Dedifferentiated amniotic fluid mesenchymal stem cell (primary cell): ENCODE results near the gene MAFF.

Source experiments
- DNase-seq: peaks from one replicate; pipeline ENCODE4 v3.0.0-alpha.2; 2016; ENCODE audit errors: extremely low spot score

Gene MAFF

DNA sequence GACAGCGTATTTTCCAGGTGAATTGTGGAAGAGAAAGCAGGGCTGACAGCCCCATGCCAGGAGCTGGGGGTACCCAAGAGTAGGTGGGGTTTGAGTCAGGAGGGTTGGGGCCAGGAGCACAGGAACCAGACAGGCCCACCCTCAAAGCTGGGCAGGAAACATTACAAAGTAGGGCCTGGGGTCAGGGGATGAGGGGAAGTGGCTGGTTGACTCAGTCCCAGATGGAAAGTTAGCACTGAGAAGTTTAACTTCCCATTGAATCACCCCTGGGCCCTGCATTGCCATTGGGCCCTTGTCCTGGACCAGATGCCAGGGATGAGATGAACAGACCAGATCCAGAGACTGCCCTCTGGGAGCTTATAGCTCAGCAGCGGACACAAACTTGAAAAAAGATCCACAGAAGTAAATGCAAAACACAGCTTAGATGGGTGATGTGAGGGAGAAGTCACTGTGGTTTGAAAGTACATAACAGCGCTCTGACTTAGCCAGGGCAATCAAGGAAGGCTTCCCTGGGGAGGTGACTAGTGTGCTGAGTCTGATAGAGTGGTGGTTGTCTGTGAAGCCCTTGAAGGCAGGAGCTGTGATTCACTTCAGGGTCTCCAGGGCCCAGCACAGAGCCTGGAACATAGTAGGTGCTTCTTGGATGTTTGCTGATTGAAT is 2.2 kb downstream of the MAFF start:
- no peak for DNase-seq

DNA sequence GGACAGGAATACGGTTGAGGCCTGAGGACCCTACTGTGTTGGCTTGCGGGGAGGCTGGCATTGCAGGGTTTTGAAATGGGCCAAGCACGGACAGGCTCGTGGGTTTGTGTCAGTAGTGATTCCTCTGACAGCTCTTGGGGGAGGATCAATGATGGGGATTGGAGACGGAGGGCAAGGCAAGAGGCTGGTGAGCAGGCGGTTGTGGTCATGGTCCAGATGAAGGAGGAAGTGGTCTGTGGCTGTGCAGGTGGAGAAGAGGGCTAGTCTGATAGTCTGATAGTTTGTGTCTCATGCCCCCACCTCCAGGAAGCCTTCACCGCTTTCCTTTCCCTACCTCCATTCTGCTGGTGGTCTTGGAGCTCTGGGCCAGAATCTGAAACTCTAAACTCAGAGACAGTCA is 3.0 kb downstream of the MAFF start:
- no peak for DNase-seq

DNA sequence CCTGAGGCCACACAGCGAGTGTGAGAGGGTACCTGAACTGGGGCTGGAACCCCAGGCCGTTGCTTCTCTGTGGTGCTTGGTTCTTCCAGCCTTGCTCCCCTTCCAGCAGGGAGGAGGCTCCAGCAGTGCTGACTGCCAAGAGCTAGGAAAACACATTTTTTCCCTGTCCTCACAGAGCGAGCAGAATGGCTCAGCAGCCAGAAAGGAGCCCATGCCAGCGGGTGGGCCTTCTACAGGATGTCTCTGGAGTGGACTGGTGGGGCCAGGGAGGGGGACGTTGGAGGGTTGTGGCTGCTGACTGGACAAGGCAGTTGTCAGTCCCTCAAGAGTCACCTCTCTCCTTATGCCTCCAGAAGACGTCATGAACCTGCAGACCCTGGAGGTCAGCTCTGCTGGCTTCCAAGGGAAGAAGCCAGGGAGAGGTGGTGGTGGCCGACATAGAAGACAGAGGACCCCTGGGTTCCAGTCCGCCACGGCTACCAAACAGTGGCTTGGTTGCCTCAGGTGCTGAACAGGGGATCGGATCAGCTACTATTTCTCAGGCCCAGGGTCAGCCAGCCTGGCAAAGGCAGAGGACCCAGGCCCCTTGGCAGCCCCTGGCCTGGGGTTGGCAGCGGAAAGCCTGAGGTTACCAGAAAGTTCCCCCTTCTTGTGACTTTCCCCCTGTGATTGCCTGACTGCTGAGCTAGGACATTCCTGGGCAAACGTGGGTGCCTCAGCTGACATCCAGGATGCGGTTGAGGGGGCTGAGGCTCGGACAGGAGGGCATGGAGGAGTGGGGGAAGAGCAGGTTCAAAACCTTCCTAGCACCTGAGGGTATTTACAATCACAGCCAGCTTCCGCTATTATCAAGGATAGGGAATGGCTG is 3.7 kb downstream of the MAFF start:
- peak; percentile 81 for DNase-seq

DNA sequence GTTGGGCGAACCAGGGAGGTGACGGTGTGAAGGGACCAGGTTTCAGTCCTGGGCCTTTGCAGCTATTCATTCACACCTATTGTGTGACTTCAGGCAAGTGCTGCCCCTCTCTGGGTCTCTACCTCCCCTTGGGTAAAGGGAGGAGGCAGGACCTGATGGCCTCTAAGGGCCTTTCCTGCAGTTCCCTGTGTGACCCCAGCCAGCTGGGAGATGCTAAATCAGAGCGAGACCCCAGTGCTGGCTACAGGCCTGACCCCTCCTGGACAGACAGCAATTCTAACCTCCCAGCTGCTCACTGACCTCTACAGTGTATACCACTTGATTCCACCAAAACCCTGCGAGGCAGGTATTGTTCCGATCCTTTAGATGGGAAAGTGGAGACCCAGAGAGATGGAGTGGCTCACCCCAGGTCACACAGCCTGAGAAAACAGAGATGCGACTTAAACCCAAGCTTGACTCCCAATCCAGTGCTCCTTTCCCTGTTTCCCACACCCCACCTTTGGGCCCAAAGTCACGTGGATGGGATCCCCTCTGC is 6.2 kb downstream of the MAFF start:
- DNase-seq = no peak

DNA sequence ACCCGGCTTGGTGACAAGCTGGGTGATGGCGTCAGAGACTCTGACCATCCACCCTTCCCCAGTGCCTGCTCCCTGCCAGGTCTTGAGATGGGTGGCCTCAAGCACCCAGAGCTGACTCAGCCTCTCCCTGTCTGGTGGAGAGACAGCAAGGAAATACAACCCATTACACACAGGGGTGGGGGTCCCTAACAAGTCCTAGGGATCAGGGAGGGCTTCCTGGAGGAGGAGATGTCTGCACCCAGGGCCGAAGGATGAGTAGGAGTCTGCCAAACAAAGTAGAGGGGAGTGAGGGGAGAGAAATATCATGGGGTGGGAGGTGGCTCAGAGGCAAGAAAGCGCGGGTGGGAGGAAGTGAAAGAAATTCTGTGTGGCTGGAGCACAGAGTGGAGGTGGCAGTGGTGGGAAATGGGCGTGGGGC is 6.8 kb downstream of the MAFF start:
- DNase-seq = no peak

DNA sequence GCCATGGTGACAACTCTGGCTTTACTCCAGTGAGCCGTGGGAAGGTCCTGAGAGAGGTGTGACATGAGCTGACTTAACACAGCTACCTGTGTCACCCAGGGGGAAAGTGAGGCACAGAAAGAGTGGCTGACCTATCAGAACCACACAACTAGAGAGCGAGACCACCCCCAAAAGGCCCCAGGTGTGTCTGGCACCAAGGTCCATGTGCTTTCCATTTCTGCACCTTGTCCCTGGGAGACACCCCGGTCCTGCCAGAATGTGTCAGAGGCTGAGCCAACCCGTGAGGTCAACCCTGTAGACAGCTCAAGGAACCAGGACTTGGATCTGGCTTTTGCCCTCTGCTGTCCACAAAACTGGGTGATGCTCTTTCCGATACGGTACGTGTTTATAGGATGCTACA is 9.8 kb downstream of the MAFF start:
- no peak for DNase-seq

DNA sequence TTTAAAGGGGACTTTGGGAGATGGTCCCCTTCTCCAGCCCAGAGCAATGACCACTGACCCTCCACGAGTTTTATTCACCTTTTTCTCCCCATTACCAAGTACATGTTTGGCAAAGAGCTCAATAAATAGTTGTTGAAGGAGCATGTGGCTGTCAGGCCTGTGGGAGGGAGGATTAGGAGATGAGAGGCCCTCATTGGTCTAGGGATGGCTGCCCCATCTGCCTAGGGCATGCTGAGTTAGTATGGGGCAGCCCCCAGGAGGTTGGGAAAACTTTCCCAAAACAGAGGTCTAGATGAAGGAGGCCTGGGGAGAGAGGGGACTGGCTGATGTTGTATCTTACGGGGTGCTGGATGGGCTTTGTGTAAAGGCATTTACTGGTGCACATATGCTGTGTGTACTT is 10.6 kb downstream of the MAFF start:
- no peak for DNase-seq

DNA sequence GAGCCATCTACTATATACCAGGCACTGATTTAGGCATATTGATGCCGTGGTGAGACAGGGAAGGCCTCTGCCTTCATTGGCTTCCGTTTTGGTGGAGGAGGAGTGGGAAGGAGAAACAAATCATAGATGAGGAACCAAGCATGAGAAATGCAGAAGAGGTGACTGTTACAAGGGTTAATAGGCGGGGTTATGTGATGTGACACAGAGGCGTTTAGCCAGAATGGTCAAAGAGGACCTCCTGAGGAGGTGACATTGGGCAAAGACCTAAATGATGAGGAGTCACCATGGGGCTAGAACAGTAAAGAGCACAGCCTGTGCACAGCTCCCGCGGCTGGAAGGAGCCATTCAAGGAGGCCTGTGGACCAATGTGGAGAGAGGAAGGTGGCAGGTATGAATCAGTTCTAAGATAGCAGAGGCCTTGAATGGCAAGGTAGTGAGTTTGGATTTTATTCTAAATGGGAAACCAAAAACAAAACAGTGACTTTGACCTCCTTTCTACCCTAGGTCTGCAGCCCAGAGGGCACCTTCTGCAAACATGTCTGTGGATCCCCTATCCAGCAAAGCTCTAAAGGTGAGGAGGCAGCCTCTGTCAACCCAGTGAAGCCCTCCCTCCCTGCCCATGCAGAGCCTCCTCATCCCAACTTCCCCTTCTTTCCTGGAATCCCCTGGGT is 11.7 kb downstream of the MAFF start:
- no peak for DNase-seq

DNA sequence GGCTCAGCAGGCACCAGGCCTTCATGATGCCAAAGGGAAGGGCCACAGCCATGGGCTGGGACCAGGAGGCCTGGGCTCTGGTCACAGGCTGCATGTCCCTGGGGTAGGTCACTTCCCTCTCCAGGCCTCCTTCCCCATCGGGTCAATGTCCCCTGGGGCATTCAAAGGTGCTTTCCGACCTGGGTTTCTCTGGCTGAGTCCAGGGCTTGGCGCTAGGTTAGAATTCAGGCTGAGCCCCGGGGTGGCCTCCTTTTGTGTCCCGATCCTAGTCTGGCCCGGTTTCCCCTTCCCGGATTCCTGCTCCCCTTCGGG is 12.2 kb downstream of the MAFF start:
- DNase-seq = no peak

DNA sequence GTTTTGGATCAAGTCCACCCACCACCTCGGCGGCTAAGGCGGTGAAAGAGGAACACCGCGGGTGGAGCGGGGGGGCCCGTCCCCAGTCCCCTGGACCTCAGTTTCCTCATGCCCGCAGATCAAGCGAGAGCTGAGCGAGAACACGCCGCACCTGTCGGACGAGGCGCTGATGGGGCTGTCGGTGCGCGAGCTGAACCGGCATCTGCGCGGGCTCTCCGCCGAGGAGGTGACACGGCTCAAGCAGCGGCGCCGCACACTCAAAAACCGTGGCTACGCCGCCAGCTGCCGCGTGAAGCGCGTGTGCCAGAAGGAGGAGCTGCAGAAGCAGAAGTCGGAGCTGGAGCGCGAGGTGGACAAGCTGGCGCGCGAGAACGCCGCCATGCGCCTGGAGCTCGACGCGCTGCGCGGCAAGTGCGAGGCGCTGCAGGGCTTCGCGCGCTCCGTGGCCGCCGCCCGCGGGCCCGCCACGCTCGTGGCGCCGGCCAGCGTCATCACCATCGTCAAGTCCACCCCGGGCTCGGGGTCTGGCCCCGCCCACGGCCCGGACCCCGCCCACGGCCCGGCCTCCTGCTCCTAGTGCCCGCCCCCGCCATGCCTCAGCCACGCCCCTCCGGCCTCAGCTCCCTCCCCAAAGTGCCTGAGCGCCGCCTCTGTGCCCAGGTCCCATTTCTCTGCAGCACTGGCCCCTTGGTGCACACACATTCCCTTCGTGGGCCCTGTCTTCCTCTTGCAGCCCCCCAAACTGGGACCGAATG is 12.7 kb downstream of the MAFF start:
- DNase-seq = no peak

DNA sequence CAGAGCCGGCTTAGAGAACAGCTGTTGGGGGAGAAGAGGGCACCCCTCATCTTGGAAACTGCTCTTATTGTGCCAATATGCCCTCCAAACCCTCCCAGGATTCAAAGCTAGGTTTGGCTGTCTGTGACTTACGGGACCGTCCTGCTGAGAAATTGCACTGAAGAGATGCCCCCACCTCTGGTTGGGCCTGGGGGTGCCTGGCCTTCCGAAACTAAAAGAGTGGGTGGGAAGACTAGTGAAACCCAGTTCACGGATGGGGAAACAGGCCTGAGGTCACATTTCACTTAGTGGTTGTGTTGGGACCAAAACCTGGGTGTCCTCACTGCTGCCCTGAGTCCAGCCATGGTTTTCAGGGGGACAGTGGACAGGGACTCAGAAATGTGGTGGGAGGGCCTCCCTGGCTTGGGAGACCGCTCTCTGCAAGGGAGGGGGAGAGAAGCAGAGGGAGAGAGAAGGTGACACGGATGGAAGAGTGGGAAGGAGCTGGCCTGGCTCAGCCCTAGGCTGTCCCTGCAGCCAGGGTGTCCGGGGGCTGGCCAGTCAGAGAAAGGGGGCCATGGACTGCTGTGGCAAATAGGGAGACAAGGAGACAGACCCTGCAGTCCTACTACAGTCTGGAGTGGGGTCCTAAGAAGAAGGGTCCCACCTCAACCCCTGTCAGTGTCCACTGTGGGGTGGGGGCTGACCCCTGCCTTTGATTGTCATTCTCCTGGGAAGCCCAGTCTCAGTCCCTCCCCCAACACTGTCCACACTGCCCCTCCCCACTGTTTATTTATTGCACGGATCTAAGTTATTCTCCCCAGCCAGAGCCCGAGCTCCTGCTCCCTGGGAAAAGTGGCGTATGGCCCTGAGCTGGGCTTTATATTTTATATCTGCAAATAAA is 13.6 kb downstream of the MAFF start:
- DNase-seq = no peak

DNA sequence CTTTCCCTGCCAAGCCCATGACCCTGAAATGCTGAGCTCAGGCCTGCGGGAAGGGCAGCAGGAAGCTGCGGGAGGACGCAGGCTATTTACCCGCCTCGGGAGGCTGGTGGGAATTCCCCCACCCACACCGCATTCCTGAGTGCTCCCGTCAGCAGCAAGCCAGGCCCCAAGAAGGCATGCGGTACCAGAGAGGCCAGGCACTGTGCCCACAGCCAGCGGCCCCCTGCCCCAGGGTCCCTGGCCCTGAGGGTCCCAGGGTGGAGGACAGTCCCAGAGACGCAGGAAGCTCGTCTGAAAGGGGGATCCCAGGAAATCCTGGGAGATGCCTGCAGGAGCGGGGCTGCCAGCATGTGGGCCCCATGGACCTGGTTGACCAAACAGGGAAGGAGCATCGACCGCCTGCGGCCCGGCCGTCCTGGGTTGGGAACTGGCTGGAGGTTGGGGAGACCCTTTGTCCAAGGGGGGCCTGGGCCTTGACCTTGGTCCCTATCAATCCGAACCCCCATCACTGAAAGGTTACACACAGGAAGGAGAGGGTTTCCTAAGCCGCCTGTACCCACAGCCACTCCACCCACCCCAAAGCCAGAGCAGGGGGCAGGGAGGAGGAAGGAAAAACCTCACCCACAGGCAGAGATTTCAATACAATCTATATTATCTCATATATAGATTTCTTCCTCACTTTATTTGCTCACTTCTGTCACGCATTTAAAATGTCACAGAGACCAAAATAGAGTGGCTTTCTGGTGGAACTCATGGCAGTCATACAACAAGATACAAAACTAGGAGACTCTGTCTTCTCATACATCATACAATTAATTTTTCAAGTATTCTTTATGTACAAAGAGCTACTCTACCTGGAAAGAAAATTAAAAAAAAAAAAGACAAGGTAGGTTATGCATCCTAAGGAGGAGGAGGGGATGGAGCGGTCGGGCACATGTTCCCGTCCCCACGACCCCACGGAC is 17.1 kb downstream of the MAFF start:
- DNase-seq = peak; percentile 89

DNA sequence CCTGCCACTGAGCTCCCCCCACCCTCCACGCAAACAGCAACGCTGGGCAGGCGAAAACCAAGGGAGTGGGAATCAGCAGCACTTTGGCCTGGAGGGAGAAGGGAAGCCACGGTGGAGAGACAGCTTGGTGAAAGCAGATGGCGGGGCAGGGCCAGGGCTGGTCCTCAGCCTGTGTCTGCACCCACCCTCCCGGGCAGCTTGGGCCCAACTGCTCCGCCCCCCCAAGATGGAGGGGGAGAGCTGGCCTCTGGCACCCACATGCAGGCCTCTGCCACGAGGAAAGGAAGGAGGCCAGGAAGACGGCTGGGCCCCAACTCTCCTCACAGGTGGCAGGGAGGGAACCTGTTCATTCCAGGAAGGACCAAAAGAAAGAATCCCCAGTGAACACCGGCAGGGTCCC is 17.8 kb downstream of the MAFF start:
- DNase-seq = no peak

DNA sequence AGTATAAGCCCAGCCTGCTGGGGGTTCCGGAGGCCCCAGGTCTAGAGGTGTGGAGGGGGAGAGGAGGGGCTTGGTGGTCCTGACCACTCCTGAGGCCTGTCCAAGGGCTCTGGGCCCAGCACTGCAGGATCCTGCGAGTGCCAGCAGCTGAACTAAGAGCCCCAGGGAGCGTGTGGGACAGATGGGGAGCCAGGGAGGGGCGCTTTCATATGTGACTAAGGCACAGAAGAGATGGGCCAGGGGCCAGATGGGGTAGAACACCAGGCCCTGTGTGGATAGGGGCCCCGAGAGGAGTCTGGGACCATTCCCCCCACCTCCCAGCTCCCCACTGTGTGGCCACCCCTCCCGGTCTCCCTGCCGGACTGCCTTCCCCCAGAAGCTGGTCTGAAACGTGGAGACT is 18.4 kb downstream of the MAFF start:
- no peak for DNase-seq

DNA sequence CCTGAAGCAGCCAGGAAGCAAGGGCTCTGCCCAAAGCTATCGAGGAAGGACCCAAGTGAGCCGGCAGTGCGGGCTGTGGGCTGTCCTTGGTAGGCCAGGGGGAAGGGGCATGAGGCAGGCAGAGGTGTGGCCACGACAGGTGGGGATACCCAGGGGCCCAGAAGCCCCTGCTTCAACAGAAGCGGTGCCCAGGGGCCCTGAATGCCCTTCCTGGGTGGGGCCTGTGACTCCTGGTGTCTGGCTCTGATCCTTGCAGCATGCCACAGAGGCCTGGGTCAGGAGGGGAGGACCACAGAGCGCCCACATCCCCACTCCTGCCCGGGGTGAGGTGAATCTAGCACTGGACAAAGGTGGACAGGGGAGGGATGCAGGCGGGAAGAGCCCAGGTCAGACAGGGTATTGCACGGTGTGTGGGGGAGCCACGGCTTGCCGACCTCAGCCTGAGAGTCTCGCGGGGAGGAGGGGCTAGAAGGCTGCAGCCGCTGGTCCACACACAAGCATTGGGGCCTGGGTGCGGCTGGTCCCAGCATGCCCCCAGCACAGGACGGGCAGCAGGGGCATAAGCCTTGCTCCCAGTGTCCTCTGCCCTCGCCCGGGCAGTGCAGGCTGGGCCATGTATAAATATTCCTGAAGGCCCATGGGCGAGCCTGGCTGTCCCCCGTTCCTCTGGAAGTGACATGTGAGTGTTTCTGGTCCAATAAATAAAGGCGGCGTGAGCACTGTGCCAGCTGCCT is 19.0 kb downstream of the MAFF start:
- no peak for DNase-seq

DNA sequence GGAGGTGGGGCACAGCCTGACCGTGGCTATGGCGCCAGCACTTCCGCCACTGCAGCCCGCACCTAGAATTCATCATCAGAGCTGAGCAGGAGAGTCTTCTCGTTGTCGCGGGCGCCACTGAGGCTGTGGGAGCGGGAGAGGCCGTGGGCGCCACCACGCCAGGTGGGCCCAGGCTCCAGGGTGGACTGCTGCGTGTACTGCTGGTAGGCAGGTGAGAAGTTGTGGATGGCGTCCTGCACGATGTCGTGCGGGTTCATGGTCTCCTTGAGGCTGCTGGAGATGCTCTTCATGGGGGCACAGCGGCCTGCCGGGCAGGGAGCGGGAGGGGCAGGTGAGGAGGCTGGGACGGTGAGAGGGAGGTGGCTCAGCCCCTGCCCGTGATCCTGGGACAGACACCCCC is 19.6 kb downstream of the MAFF start:
- no peak for DNase-seq

DNA sequence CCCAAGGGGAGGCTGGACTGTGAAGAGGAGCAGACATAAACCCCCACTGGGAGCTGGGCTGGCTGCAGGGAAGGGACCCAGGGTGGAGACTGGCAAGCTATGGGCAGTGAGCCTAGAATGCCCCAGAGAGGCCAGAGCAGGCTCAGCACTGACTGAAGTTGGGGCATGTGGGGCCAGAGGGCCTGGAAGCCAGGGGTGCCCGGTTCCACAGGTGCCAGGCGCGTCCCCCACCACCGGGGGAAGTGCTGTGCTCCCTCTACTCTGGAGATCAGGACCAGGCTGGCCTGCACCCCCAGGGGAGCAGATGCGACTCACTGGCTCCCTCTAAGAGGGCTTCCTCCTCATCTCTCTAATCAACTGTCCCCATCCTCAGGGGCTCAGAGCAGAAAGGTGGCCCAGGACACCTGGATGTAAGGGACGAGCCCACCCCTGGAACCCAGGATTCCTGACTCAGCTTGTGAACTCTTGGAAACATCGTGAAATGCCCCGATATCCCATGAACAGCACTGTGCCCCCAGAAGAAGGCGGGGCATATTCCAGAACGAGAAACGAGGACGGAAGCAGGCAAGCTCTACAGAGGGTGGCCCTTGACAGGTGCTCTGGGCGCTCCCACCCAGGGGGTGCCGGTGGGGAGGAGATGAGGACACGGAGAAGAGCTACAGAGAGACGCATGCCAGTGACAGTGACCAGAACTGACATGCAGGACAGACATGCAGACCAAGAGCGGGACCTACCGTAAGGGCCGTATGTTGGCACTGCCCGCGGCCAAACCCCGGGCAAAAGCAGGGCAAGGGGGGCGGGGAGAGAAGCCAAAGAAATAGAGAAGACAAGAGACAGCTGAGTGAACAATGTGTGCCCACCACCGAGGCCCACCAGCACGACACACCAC is 20.4 kb downstream of the MAFF start:
- no peak for DNase-seq

DNA sequence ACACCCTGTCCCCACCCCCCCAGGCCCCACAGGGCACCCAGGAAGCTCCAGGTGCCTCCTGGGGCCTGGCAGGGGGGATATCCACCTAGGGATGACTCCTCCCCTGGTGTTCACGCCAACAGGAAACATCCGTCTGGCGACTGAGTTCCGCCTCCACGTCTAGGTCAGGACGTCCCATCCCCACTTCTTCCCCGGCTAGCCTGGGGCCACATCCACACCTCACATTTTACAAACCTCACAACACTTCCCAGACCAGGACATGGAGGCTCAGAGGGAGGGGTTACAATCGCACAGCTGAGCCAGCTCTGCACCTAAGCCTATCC is 21.0 kb downstream of the MAFF start:
- DNase-seq = no peak
